HepG2 (cell line): ENCODE results near the gene ADAMTSL4. TPM values are rescaled to one million over a fixed set of nuclear protein-coding genes. Genes with fewer than 3 reads are reported as not detected.

ENCODE experiments used
- ATAC-seq: fragments of 200-7000 bp; cut with Tn5 transposase; 3 replicates; pipeline ENCODE4 v1.9.1; 2020; ENCODE audit warnings: mild to moderate bottlenecking, moderate library complexity
- BruUV-seq: library from RNA; stranded (reverse); fragments of 400-500 nt; replicated peaks from 2 replicates; lab custom pipeline; 2021; lab: Mats Ljungman, UMichigan
- CTCF ChIA-PET: fragments of 300-600 bp; formaldehyde crosslinking; extraction: SDS; loops from one replicate; lab custom pipeline; 2021; ENCODE audit warnings: low total read pairs, inconsistent platforms, low intra/inter-chr PET ratio; lab: Yijun Ruan, JAX
- POLR2A ChIA-PET: fragments of 350-600 bp; sonication (Branson Sonifier 250); formaldehyde crosslinking; loops from one replicate; lab custom pipeline; 2020; ENCODE audit warnings: antibody characterized with exemption, inconsistent platforms; lab: Yijun Ruan, JAX
- DNase-seq: peaks from one replicate; pipeline ENCODE4 v3.0.0-alpha.2; 2015; ENCODE audit warnings: low spot score
- FAIRE-seq: peaks from 3 replicates; lab custom pipeline; 2011; peaks lifted over from hg19 to GRCh38; lab: Jason Lieb, UNC
- H2AFZ ChIP-seq: one replicate; pipeline ENCODE4 v1.6.1; 2011; ENCODE audit warnings: low read length, inconsistent platforms
- H3K27ac ChIP-seq: fragments of 300-600 bp; 3 replicates; pipeline ENCODE4 v1.8.0; 2011; ENCODE audit warnings: mixed run types, mild to moderate bottlenecking, mixed read lengths, low read length, inconsistent platforms; ENCODE audit not compliant: insufficient read depth; ENCODE audit errors: extremely low read length
- H3K27me3 ChIP-seq, 2 experiments: fragments of 200-600 bp in 1 of 2; 2 replicates in 1 of 2; 3 replicates in 1 of 2; pipeline versions ENCODE4 v1.6.0 to v1.8.0; 2011; ENCODE audit warnings: low read length in 2 of 2, mild to moderate bottlenecking in 2 of 2, moderate library complexity in 2 of 2, inconsistent platforms in 1 of 2; ENCODE audit not compliant: insufficient read depth in 2 of 2, control insufficient read depth in 1 of 2
- H3K36me3 ChIP-seq, 2 experiments: fragments of 200-600 bp in 1 of 2; replicated peaks in 1 of 2; 2 replicates in 1 of 2; 3 replicates in 1 of 2; pipeline versions ENCODE4 v1.5.1 to v1.8.0; 2011; ENCODE audit warnings: low read length in 2 of 2, inconsistent platforms in 1 of 2; ENCODE audit not compliant: insufficient read depth in 2 of 2, control insufficient read depth in 1 of 2
- H3K4me1 ChIP-seq: 2 replicates; pipeline ENCODE4 v1.5.1; 2012; ENCODE audit warnings: low read length, inconsistent platforms; ENCODE audit not compliant: insufficient read depth
- H3K4me2 ChIP-seq: 2 replicates; pipeline ENCODE4 v1.6.0; 2011; ENCODE audit warnings: low read depth, low read length, inconsistent platforms
- H3K4me3 ChIP-seq, 3 experiments: fragments of 200-600 bp in 1 of 3; sonication (generic), shearing (Covaris generic) in 1 of 3; replicated peaks in 1 of 3; 2 replicates each; pipeline ENCODE4 v1.5.1; 2011 to 2016; ENCODE audit warnings: low read length in 3 of 3, inconsistent platforms in 2 of 3, low read depth in 2 of 3, mild to moderate bottlenecking in 2 of 3, control low read depth in 1 of 3, mixed read lengths in 1 of 3; ENCODE audit not compliant: insufficient read depth in 1 of 3
- H3K79me2 ChIP-seq: one replicate; pipeline ENCODE4 v1.6.1; 2011; ENCODE audit warnings: low read length, inconsistent platforms; ENCODE audit not compliant: insufficient read depth
- H3K9ac ChIP-seq: 2 replicates; pipeline ENCODE4 v1.6.0; 2011; ENCODE audit warnings: mild to moderate bottlenecking, low read depth, low read length, inconsistent platforms; ENCODE audit not compliant: insufficient read depth
- H3K9me3 ChIP-seq: 2 replicates; pipeline ENCODE4 v1.5.1; 2012; ENCODE audit warnings: mild to moderate bottlenecking, low read length
- H4K20me1 ChIP-seq: 2 replicates; pipeline ENCODE4 v1.6.0; 2011; ENCODE audit warnings: inconsistent platforms, mild to moderate bottlenecking, low read length, moderate library complexity; ENCODE audit not compliant: insufficient read depth
- CERS6 ChIP-seq: sonication (generic); formaldehyde crosslinking; IDR thresholded peaks from 2 replicates; pipeline ENCODE4 v1.5.0; 2020; ENCODE audit warnings: missing genetic modification reagents
- FOXA1 ChIP-seq, 2 experiments: fragments of 450-650 bp in 1 of 2; sonication (generic) in 1 of 2; formaldehyde crosslinking in 1 of 2; IDR thresholded peaks; 2 replicates each; pipeline versions ENCODE4 v1.4.0 to v1.6.1; 2016 to 2020; ENCODE audit warnings: missing genetic modification reagents in 1 of 2
- ISL2 ChIP-seq: sonication (generic); formaldehyde crosslinking; IDR thresholded peaks from 2 replicates; pipeline ENCODE4 v1.5.0; 2020; ENCODE audit warnings: missing genetic modification reagents
- MTERF4 ChIP-seq: sonication (generic); formaldehyde crosslinking; IDR thresholded peaks from 2 replicates; pipeline ENCODE4 v1.8.0; 2023; ENCODE audit warnings: mild to moderate bottlenecking, missing genetic modification reagents
- MXD4 ChIP-seq: IDR thresholded peaks from 2 replicates; pipeline ENCODE4 v1.6.1; 2016; ENCODE audit warnings: mild to moderate bottlenecking, missing biosample characterization, missing genetic modification reagents
- MZF1 ChIP-seq: sonication (generic); formaldehyde crosslinking; IDR thresholded peaks from 2 replicates; pipeline ENCODE4 v1.8.1; 2023; ENCODE audit warnings: mild to moderate bottlenecking, missing genetic modification reagents, borderline replicate concordance
- NR2F2 ChIP-seq: IDR thresholded peaks from 2 replicates; pipeline ENCODE4 v1.6.1; 2012; ENCODE audit warnings: low read depth, inconsistent platforms, borderline replicate concordance
- POGZ ChIP-seq: sonication (generic); formaldehyde crosslinking; IDR thresholded peaks from 2 replicates; pipeline ENCODE4 v1.4.0; 2020; ENCODE audit warnings: mild to moderate bottlenecking, missing genetic modification reagents
- PRDM10 ChIP-seq: sonication (generic); formaldehyde crosslinking; IDR thresholded peaks from 2 replicates; pipeline ENCODE4 v1.4.0; 2020; ENCODE audit warnings: low read depth, missing genetic modification reagents
- RORA ChIP-seq: sonication (generic); formaldehyde crosslinking; IDR thresholded peaks from 2 replicates; pipeline ENCODE4 v1.5.0; 2020; ENCODE audit warnings: mild to moderate bottlenecking, missing genetic modification reagents, moderate library complexity
- TCF7 ChIP-seq: sonication (generic); IDR thresholded peaks from 2 replicates; pipeline ENCODE4 v1.6.1; 2016; ENCODE audit warnings: antibody characterized with exemption, low read depth
- ZKSCAN8 ChIP-seq: IDR thresholded peaks from 2 replicates; pipeline ENCODE4 v1.6.1; 2016; ENCODE audit warnings: borderline replicate concordance, missing genetic modification reagents, missing compliant biosample characterization
- ZNF329 ChIP-seq: sonication (generic); formaldehyde crosslinking; IDR thresholded peaks from 2 replicates; pipeline ENCODE4 v1.9.0; 2021; ENCODE audit warnings: low read depth, mild to moderate bottlenecking, missing genetic modification reagents
- ZNF446 ChIP-seq: sonication (generic); formaldehyde crosslinking; IDR thresholded peaks from 2 replicates; pipeline ENCODE4 v1.5.0; 2020; ENCODE audit warnings: mild to moderate bottlenecking, missing genetic modification reagents
- ZSCAN9 ChIP-seq: IDR thresholded peaks from 2 replicates; pipeline ENCODE4 v1.6.1; 2016; ENCODE audit warnings: borderline replicate concordance
- WGBS: methylation state at CpG from one replicate; pipeline ENCODE4 v1.1.6; 2017; ENCODE audit warnings: low lambda C conversion rate; 5-methylcytosine and 5-hydroxymethylcytosine counted together
- in situ Hi-C: cut with HindIII; loops from 2 replicates; pipeline ENCODE4 v1.10.0; 2017; ENCODE audit warnings: low pct_unique_long_range_greater_than_20kb; ENCODE audit not compliant: extremely low pct_ligation_motif_present
- intact Hi-C: fragments of 100-400 bp; cut with micrococcal nuclease; formaldehyde crosslinking; loops from one replicate; pipeline ENCODE4 v1.10.0; 2022; ENCODE audit not compliant: unreplicated experiment
- polyA plus RNA-seq, 8 experiments: library from polyadenylated mRNA; depleted of rRNA in 3 of 8; stranded (reverse) in 7 of 8; unstranded in 1 of 8; fragments of >200 nt; fragmentation: Illumina TruSeq in 4 of 8; extraction: Trizol in 4 of 8; gene quantifications; 2 replicates each; pipeline versions ENCODE4 v1.2.1 to v1.2.3, GENCODE V29; 2011 to 2016; ENCODE audit warnings: low read depth in 4 of 8, missing spikeins in 1 of 8, mixed read lengths in 1 of 8; ENCODE audit not compliant: insufficient read depth in 1 of 8
- total RNA-seq, 5 experiments: library from RNA; depleted of rRNA; stranded (reverse); fragments of >200 nt; fragmentation: Illumina TruSeq; extraction: Trizol; gene quantifications; 2 replicates each; pipeline ENCODE4 v1.2.3, GENCODE V29; 2016; ENCODE audit warnings: low read depth in 1 of 5

Gene ADAMTSL4
- total and polyA plus RNA-seq, 2 of the 13 experiments (the other 11 are each of a cell fraction or from before 2014, with no cell fraction given): 3.9 to 16.4 TPM

GRCh38 chr1:150579110-150579944 lies 30.1 kb downstream of the ADAMTSL4 start, which contains the start of gene MCL1:
MCL1 (minus strand) TSS chr1:150579610; CDS start chr1:150579530, 80 bp downstream.
- Histone ChIP-seq H3K79me2 (peaks cover 58% of the 10 kb centered on the region), H3K27me3 (no peaks in the 10 kb centered on the region; a peak in 1 of 5 replicates), H3K36me3 (peaks cover 0 to 37% of the 10 kb centered on the region in 2 experiments; a peak in 4 of 5 replicates), H3K9me3 (no peaks in the 10 kb centered on the region), H3K4me1 (peaks cover 38% of the 10 kb centered on the region), H3K27ac (peak within 1 kb of the TSS; percentile 92), H2AFZ (no peak within 1 kb of the TSS), H3K4me3 (peak within 1 kb of the TSS; percentile 93 to 96 (median 94)), H4K20me1 (peaks cover 48% of the 10 kb centered on the region), H3K9ac (peak within 1 kb of the TSS; percentile 94), H3K4me2 (peak within 1 kb of the TSS; percentile 81)
- 3% methylated on average over 14 of the region's 94 CpGs for WGBS
- CTCF ChIA-PET: interaction anchor here (1.2 kb wide), 1 partner anchor 42 kb away, joined by 5 read pairs; no protein-coding TSS in a partner anchor
- ATAC-seq (peak; percentile 88), DNase-seq (peak; percentile 93), FAIRE-seq (peak; percentile 4)
- BruUV-seq: no TSS peak
- intact Hi-C loops: loop anchor here (2.0 to 5.0 kb wide), 2 partner anchors 33 to 41 kb away; no protein-coding TSS in a partner anchor
- in situ Hi-C loops: no loop called here
- POLR2A ChIA-PET: interaction anchor here (0.7 to 11.9 kb wide), 32 partner anchors 10 to 434 kb away, joined by 3 to 469 read pairs (median 4); partner anchors contain the start of genes ADAMTSL4, ANXA9, CA14 and ENSA
- TF ChIP-seq POGZ (CRISPR knock-in tag) (peak; percentile 36; the same call in 1 of the 2 replicates), ZNF329 (CRISPR knock-in tag) (no peak), ZSCAN9 (CRISPR knock-in tag) (peak; percentile 76; the same call in 1 of the 2 replicates), ISL2 (CRISPR knock-in tag) (0 out of 2 replicates have a peak, but pooled peaks have one; percentile 22), MTERF4 (CRISPR knock-in tag) (no peak), CERS6 (CRISPR knock-in tag) (no peak), PRDM10 (CRISPR knock-in tag) (no peak), ZKSCAN8 (0 out of 2 replicates have a peak, but pooled peaks have one; percentile 59), MZF1 (CRISPR knock-in tag) (no peak), ZNF446 (CRISPR knock-in tag) (no peak), TCF7 (no peak), RORA (CRISPR knock-in tag) (0 out of 2 replicates have a peak, but pooled peaks have one; percentile 52), MXD4 (CRISPR knock-in tag) (no peak), NR2F2 (0 out of 2 replicates have a peak, but pooled peaks have one; percentile 41), FOXA1 (IDR thresholded peaks at IDR 0.05) (no peak), FOXA1 (CRISPR knock-in tag; IDR thresholded peaks at IDR 0.05) (no peak)
